Measurements from ENCODE around the gene PRDX5. TPM values are rescaled to one million over a fixed set of nuclear protein-coding genes. Genes with fewer than 3 reads are reported as not detected.
A peak's percentile ranks its signal among the peaks of the same experiment; 100 is the strongest.
"Not testable (repeated sequence)": the region's sequence is repeated elsewhere in the genome, so short reads cannot be mapped to it uniquely, and the experiment has no call there.

The PRDX5 gene
- total RNA-seq, 1 experiment from 2014 or later: 232 TPM

DNA sequence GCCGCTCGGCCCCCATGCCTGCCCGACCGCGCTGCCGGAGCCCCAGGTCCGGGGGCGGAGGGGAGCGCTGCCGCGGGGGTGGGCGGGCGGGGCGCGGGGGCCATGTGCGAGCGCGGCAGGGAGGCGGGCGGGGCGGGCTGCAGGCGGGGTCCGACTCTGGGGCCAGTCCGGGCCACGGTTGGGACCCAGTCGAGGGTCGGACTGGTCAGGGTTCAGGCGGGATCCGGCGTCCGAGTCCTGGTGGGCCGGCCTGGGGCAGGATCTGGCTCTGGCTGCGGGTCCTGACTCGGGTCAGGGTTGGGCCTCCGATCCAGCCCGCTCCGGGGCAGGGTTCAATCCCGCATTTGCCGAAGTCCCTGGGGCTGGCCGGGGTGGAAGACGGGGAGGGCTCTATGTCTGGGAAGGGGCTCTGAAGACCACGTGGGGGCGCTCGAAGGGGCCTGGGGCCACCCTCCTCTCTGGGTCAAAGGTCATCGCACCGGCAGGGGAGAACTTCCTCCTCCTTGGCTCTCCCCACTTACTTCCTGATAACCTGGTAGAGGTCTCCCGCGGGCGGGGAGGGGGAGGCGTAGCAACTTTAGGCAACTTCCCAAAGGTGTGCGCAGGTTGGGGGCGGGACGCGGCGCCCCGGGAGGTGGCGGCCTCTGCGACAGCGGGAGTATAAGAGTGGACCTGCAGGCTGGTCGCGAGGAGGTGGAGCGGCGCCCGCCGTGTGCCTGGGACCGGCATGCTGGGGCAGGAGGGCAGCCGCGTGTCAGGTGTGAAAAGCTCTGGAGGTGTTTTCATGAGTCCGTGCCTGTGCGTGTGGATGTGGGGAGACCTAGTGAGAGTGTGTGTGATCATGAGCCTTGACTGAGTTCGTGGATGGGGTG, 12.0 kb upstream of the PRDX5 start:
- DNase-seq (ENCODE audit: low read depth in 1 of 2, low spot score in 2 of 2): peak; percentile 73 to 79
- Histone ChIP-seq H3K9me3 (replicated peaks) (no peaks in the 10 kb centered on the region), H3K27me3 (replicated peaks) (no peaks in the 10 kb centered on the region; the same call in 1 of the 2 replicates), H3K27ac (no peak overlapping the region), H3K4me1 (replicated peaks) (peaks cover 24% of the 10 kb centered on the region), H3K4me3 (peak overlapping the region; percentile 60), H3K36me3 (peaks cover 11% of the 10 kb centered on the region; the same call in 1 of the 2 replicates)

DNA sequence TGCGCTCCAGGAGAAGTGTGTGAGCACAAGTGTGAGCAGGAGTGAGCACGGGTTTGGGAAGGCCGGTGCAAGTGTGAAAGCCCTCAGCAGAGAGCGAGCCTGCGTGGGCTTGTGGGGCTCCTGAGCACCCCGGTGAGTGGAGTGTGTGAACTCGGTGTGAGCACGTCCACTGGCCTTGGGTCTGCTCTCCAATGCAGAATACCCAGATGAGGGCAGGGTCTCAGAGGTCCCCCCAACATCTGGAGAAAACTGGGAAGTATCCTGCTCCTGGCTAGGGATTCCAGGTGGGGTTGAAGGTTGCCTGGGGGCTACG, 11.4 kb upstream of the PRDX5 start:
- H3K4me1 ChIP-seq (replicated peaks): peaks cover 20% of the 10 kb centered on the region
- no peaks in the 10 kb centered on the region for H3K27me3 ChIP-seq (replicated peaks)
- DNase-seq (ENCODE audit: low read depth in 1 of 2, low spot score in 2 of 2): no peak
- H3K27ac ChIP-seq: no peak overlapping the region
- no peaks in the 10 kb centered on the region for H3K9me3 ChIP-seq (replicated peaks)
- H3K4me3 ChIP-seq: peak overlapping the region; percentile 60
- peaks cover 11% of the 10 kb centered on the region; the same call in 1 of the 2 replicates for H3K36me3 ChIP-seq

DNA sequence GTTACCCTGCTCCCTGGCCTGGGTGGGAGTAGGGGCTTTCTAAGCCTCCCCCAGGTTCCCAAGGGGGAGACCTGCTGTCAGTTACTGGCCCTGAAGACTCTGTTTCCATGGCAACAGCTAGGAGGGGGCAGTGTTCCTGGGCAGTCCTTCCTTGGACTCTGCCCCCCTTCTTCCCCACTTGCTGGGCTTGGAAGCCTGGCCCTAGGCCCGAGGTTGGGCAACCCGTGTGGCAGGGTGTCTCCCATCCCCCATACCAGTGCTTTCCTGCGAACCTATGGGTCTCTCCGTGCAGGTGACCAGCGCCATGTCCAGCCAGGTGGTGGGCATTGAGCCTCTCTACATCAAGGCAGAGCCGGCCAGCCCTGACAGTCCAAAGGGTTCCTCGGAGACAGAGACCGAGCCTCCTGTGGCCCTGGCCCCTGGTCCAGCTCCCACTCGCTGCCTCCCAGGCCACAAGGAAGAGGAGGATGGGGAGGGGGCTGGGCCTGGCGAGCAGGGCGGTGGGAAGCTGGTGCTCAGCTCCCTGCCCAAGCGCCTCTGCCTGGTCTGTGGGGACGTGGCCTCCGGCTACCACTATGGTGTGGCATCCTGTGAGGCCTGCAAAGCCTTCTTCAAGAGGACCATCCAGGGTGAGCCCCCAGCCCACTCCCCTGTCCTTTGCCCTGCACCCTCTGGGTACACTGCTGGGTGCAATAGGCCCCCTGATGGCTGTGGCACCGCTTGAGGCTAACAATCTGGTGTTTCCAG, 10.9 kb upstream of the PRDX5 start:
- peak overlapping the region; percentile 60 for H3K4me3 ChIP-seq
- no peak for DNase-seq (ENCODE audit: low read depth in 1 of 2, low spot score in 2 of 2)
- H3K9me3 ChIP-seq (replicated peaks): no peaks in the 10 kb centered on the region
- H3K27ac ChIP-seq: no peak overlapping the region
- H3K4me1 ChIP-seq (replicated peaks): peaks cover 18% of the 10 kb centered on the region
- H3K27me3 ChIP-seq (replicated peaks): no peaks in the 10 kb centered on the region
- peaks cover 11% of the 10 kb centered on the region; the same call in 1 of the 2 replicates for H3K36me3 ChIP-seq

DNA sequence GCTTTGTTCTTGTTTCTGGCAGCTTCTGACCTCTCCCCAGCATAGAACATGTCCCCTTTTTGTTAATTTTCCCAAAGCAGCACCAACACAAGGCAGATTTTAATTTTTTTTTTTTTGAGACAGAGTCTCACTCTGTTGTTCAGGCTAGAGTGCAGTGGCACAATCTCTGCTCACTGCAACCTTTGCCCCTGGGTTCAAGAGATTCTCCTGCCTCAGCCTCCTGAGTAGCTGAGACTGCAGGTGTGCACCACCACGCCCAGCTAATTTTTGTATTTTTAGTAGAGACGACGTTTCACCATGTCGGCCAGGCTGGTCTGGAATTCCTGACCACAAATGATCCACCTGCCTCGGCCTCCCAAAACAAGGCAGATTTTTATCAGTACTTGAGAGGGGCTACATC, 10.1 kb upstream of the PRDX5 start:
- not testable (repeated sequence) for DNase-seq (ENCODE audit: low read depth in 1 of 2, low spot score in 2 of 2); H3K4me3 ChIP-seq; H3K27me3 ChIP-seq (replicated peaks); H3K27ac ChIP-seq; H3K9me3 ChIP-seq (replicated peaks)
- H3K36me3 ChIP-seq: peaks cover 18% of the 10 kb centered on the region
- peaks cover 18% of the 10 kb centered on the region for H3K4me1 ChIP-seq (replicated peaks)

DNA sequence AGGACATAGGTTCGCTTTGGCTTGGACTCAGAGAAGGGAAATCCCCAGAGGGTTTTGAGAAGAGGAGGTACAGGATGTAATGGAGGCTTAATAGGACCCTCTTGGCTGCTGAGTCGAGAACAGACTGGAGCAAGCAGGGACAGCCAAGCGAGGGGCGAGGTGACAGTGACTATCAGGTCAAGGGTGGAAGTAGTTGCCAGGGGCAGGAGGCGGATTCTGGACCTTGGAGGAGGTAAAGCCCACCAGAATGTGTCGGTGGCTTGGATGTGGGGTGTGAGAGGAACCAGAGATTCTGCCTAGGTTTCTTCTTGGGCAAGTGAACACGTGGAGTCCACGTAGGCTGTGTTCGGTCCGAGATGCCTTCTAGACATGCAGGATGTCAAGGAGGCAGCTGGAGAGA, 5.0 kb upstream of the PRDX5 start:
- Histone ChIP-seq H3K36me3 (peaks cover 44% of the 10 kb centered on the region), H3K4me3 (no peak overlapping the region), H3K27me3 (replicated peaks) (no peaks in the 10 kb centered on the region), H3K27ac (no peak overlapping the region), H3K9me3 (replicated peaks) (no peaks in the 10 kb centered on the region), H3K4me1 (replicated peaks) (peaks cover 5% of the 10 kb centered on the region; the same call in 1 of the 2 replicates)
- no peak for DNase-seq (ENCODE audit: low read depth in 1 of 2, low spot score in 2 of 2)

DNA sequence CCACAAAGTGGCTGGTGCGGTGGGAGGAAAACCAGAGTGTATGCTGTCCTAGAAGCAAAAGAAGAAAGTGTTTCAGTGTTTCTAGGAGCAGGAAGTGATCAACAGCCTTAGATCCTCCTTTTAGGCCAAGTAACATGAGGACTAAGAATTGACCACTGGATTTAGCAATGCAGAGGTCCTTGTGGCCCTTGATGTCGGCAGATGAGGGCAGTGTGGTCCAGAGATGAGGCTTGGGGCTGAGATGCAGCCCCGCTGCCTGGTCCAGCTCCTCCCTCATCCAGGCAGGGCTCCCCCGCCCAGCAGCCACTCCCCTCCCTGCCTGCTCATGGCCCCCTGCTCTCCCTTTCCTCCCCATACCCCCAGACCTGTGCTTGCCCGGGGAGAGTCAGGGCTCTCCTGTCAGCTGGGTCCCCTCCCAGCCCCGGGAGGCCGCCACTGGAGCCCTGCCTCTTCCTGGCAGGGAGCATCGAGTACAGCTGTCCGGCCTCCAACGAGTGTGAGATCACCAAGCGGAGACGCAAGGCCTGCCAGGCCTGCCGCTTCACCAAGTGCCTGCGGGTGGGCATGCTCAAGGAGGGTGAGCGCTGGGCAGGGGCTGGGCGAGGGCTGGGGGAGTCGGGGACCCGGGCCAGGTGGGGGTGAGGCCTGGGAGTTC, 4.3 kb upstream of the PRDX5 start:
- no peaks in the 10 kb centered on the region for H3K27me3 ChIP-seq (replicated peaks)
- peaks cover 43% of the 10 kb centered on the region for H3K36me3 ChIP-seq
- H3K27ac ChIP-seq: no peak overlapping the region
- peaks cover 5% of the 10 kb centered on the region; the same call in 1 of the 2 replicates for H3K4me1 ChIP-seq (replicated peaks)
- no peak for DNase-seq (ENCODE audit: low read depth in 1 of 2, low spot score in 2 of 2)
- no peaks in the 10 kb centered on the region for H3K9me3 ChIP-seq (replicated peaks)
- H3K4me3 ChIP-seq: no peak overlapping the region

DNA sequence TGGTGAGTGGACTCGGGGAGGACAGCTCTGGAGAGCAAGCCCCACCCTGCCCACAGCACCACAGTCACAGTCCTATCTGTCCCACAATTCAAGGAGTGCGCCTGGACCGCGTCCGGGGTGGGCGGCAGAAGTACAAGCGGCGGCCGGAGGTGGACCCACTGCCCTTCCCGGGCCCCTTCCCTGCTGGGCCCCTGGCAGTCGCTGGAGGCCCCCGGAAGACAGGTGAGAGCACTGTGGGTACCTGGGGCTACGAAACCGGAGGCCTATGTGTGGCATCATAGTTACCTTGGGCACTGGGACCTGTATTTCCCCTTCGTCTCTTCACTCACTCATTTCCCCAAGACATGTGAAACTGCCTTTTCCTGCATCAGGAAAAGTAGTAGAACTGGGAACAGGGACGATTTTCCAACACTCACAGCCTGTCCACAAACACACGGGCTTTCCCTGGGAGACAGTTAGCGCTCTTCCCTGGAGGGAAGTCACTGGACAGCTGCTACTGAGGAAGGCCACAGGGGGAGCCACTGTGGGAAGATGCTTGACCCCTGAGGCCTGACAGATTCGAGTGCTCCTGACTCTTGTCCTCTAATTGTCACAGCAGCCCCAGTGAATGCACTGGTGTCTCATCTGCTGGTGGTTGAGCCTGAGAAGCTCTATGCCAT, 3.6 kb upstream of the PRDX5 start:
- H3K4me1 ChIP-seq (replicated peaks): peaks cover 10% of the 10 kb centered on the region
- H3K9me3 ChIP-seq (replicated peaks): no peaks in the 10 kb centered on the region
- peaks cover 43% of the 10 kb centered on the region for H3K36me3 ChIP-seq
- no peaks in the 10 kb centered on the region for H3K27me3 ChIP-seq (replicated peaks)
- no peak for DNase-seq (ENCODE audit: low read depth in 1 of 2, low spot score in 2 of 2)
- H3K27ac ChIP-seq: no peak overlapping the region
- H3K4me3 ChIP-seq: no peak overlapping the region

DNA sequence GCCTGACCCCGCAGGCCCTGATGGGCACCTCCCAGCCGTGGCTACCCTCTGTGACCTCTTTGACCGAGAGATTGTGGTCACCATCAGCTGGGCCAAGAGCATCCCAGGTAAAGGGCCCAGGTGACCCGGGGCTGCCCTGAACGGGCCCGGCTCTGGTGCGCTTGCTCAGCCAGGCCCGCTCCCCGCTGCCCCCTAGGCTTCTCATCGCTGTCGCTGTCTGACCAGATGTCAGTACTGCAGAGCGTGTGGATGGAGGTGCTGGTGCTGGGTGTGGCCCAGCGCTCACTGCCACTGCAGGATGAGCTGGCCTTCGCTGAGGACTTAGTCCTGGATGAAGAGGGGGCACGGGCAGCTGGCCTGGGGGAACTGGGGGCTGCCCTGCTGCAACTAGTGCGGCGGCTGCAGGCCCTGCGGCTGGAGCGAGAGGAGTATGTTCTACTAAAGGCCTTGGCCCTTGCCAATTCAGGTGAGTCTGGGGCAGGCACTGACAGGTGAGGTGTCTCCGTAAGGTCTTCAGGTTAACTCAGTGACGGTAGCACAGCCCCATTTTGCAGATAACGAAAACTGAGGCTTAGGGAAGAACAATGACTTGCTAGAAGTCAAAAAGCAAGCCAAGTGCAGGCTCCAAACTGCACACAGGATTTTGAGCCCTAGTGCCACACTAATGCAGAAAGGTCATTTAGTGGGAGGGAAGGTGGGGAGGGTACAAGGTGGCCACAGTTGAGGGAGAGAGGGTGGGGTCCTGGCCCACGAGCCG, 2.9 kb upstream of the PRDX5 start:
- Histone ChIP-seq H3K27ac (no peak overlapping the region), H3K9me3 (replicated peaks) (no peaks in the 10 kb centered on the region), H3K4me1 (replicated peaks) (peaks cover 10% of the 10 kb centered on the region), H3K36me3 (peaks cover 43% of the 10 kb centered on the region), H3K4me3 (no peak overlapping the region), H3K27me3 (replicated peaks) (no peaks in the 10 kb centered on the region)
- no peak for DNase-seq (ENCODE audit: low read depth in 1 of 2, low spot score in 2 of 2)

DNA sequence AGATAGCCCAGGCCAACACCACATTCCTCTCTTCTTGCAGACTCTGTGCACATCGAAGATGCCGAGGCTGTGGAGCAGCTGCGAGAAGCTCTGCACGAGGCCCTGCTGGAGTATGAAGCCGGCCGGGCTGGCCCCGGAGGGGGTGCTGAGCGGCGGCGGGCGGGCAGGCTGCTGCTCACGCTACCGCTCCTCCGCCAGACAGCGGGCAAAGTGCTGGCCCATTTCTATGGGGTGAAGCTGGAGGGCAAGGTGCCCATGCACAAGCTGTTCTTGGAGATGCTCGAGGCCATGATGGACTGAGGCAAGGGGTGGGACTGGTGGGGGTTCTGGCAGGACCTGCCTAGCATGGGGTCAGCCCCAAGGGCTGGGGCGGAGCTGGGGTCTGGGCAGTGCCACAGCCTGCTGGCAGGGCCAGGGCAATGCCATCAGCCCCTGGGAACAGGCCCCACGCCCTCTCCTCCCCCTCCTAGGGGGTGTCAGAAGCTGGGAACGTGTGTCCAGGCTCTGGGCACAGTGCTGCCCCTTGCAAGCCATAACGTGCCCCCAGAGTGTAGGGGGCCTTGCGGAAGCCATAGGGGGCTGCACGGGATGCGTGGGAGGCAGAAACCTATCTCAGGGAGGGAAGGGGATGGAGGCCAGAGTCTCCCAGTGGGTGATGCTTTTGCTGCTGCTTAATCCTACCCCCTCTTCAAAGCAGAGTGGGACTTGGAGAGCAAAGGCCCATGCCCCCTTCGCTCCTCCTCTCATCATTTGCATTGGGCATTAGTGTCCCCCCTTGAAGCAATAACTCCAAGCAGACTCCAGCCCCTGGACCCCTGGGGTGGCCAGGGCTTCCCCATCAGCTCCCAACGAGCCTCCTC, 2.0 kb upstream of the PRDX5 start:
- DNase-seq (ENCODE audit: low read depth in 1 of 2, low spot score in 2 of 2); H3K9me3 ChIP-seq (replicated peaks); H3K4me3 ChIP-seq; H3K27ac ChIP-seq; H3K27me3 ChIP-seq (replicated peaks): not testable (repeated sequence)
- H3K36me3 ChIP-seq: peaks cover 43% of the 10 kb centered on the region
- peaks cover 10% of the 10 kb centered on the region for H3K4me1 ChIP-seq (replicated peaks)

DNA sequence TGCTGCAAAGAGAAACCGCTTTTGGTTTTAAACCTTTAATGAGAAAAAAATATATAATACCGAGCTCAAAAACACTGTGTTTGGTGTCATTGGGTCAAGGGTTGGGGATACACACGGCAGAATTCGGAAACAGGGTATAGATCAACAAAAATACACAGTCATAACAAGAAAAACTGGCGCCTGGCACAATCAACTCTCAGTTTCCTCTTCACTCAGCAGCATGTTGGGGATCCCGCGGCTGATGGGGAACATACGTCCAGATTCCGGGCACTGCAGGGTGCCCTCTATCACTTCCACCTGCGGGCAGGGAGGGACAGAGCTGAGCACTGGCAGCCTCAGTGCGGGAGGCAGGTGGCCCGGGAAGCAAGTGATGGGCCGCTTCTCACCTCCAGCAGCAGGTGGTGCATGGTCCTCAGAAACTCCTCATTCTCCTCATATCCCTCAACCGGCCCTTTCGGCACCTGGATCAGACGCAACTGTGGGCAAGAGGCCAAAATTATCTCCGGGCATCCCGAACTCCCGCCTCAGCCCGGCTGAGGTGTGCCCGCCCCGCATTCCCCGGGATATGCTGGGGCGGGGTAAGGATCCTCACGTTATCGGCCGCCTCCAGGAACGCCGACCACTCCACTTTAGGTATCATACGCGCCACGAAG, 1.1 kb upstream of the PRDX5 start:
- Histone ChIP-seq H3K4me3 (peak overlapping the region; percentile 69), H3K27ac (peak overlapping the region; percentile 81), H3K27me3 (replicated peaks) (no peaks in the 10 kb centered on the region), H3K9me3 (replicated peaks) (no peaks in the 10 kb centered on the region), H3K36me3 (peaks cover 43% of the 10 kb centered on the region), H3K4me1 (replicated peaks) (peaks cover 16% of the 10 kb centered on the region)
- DNase-seq (ENCODE audit: low read depth in 1 of 2, low spot score in 2 of 2): no peak

DNA sequence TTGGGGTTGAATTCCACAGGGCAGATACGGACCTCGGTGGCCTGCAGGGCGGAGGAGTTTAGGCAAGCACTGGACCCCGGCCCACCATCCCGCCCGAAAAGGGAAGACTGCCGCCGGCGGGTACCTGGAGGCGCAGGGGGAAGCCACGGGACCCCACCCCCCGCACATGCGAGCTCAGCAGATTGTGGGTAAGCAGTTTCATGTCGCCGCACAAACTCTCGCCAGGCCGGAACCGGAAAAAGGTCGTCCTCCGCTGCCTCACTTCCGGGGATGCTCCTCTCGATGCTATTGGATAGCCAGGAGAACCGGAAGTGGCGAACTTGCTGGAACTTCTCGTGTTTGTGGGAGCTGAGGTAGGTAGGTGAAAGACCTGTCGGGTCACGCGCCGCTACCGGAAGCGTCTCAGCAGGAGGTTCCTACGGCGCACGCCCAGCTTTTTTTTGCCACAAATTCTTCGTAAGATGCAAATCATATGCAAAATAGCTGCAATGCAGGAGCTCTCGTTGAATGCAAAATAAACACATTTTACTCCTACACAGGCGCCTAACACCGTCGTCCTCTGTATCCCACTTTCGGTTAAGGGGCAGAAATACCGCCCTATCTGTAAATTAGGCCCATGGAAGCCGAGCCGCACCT, 478 bp upstream of the PRDX5 start, which contains the start of gene TRMT112:
Gene TRMT112, minus strand, starts transcription at position 235 of the 636 bp plus-strand sequence. Its CDS starts 33 bp downstream, at position 202.
- Histone ChIP-seq H3K4me1 (replicated peaks) (peaks cover 20% of the 10 kb centered on the region), H3K9me3 (replicated peaks) (no peaks in the 10 kb centered on the region), H3K27ac (peak within 1 kb of the TSS; percentile 81), H3K27me3 (replicated peaks) (no peaks in the 10 kb centered on the region), H3K4me3 (peak within 1 kb of the TSS; percentile 69), H3K36me3 (peaks cover 44% of the 10 kb centered on the region)
- DNase-seq (ENCODE audit: low read depth in 1 of 2, low spot score in 2 of 2): peak; percentile 93 to 99
